Transverse colon (tissue), 4 donors: ENCODE measurements around the gene PRIMPOL. TPM values are rescaled to one million over a fixed set of nuclear protein-coding genes. Genes with fewer than 3 reads are reported as not detected.

Source experiments
- DNase-seq: peaks from one replicate; pipeline ENCODE4 v3.0.0-alpha.2; 2019
- H3K27ac ChIP-seq, 4 donors: fragments of 200-600 bp; sonication (generic); 2 replicates each; pipeline ENCODE4 v1.5.1; 2016 to 2018; ENCODE audit warnings: inconsistent platforms in 4 of 4
- H3K27me3 ChIP-seq: fragments of 200-600 bp; sonication (generic); 2 replicates; pipeline ENCODE4 v1.5.1; 2017; ENCODE audit warnings: inconsistent platforms
- H3K36me3 ChIP-seq, 4 donors: fragments of 200-600 bp; sonication (generic); 2 replicates each; pipeline ENCODE4 v1.5.1; 2017 to 2019; ENCODE audit warnings: inconsistent platforms in 4 of 4
- H3K4me1 ChIP-seq, 4 donors: fragments of 200-600 bp; sonication (generic); 2 replicates each; pipeline ENCODE4 v1.5.1; 2017 to 2020; ENCODE audit warnings: inconsistent platforms in 4 of 4
- H3K4me3 ChIP-seq, 4 donors: fragments of 200-600 bp; sonication (generic); 1 replicate in 1 of 4; 2 replicates in 3 of 4; pipeline versions ENCODE4 v1.5.1 to v1.6.1; 2017 to 2019; ENCODE audit warnings: inconsistent platforms in 4 of 4
- H3K9me3 ChIP-seq, 2 donors: fragments of 200-600 bp; sonication (generic); 2 replicates each; pipeline ENCODE4 v1.5.1; 2017 to 2019; ENCODE audit warnings: inconsistent platforms in 2 of 2
- EP300 ChIP-seq: sonication (generic); formaldehyde crosslinking; IDR thresholded peaks from one replicate; pipeline ENCODE4 v1.6.1; 2017; ENCODE audit warnings: antibody characterized with exemption, low read depth
- POLR2A ChIP-seq: fragments of 450-650 bp; IDR thresholded peaks from one replicate; pipeline ENCODE4 v1.6.1; 2016; ENCODE audit warnings: antibody characterized with exemption, mild to moderate bottlenecking, moderate library complexity
- POLR2AphosphoS5 ChIP-seq, 3 donors: sonication (generic); formaldehyde crosslinking; IDR thresholded peaks; one replicate each; pipeline ENCODE4 v1.6.1; 2016; ENCODE audit warnings: antibody characterized with exemption in 3 of 3
- WGBS, 2 donors: methylation state at CpG; one replicate each; pipeline ENCODE4 v1.1.5; 2018; ENCODE audit warnings: low coverage in 1 of 2; 5-methylcytosine and 5-hydroxymethylcytosine counted together
- in situ Hi-C, 4 donors: fragments of 200-750 bp; cut with MboI; loops; one replicate each; pipeline versions ENCODE4 v1.15.0 to v1.15.1; 2017; ENCODE audit warnings: low sequenced_read_pairs in 3 of 4, low pct_ligation_motif_present in 1 of 4, low pct_unique_long_range_greater_than_20kb in 1 of 4
- intact Hi-C: fragments of 100-400 bp; cut with DNase I; formaldehyde crosslinking; loops from one replicate; pipeline ENCODE4 v1.15.1; 2023; ENCODE audit warnings: low total_unique reads
- total RNA-seq, 4 donors: library from RNA; depleted of rRNA; stranded (reverse); fragments of >200 nt; gene quantifications; one replicate each; pipeline ENCODE4 v1.1.0, GENCODE V29; 2016
- TF ChIP-seq, protein P1 (sequence below), 5 experiments: fragments of 200-600 bp in 3 of 5; fragments of 450-650 bp in 2 of 5; sonication (generic) in 3 of 5; IDR thresholded peaks; 1 replicate in 2 of 5; 2 replicates in 3 of 5; pipeline ENCODE4 v1.5.1; 2016 to 2017; ENCODE audit warnings: antibody characterized with exemption in 5 of 5, inconsistent platforms in 3 of 5, mild to moderate bottlenecking in 2 of 5, moderate library complexity in 1 of 5

Gene PRIMPOL
- total RNA-seq, 4 donors from 2014 or later, result 19.7 to 28.1 (median 24.6) TPM; not detected in 1

GRCh38 chr4:184743650-184744049 lies 94.1 kb downstream of the PRIMPOL start:
- Histone ChIP-seq H3K4me1 (peaks cover 15 to 31% (median 22%) of the 10 kb centered on the region in 4 donors), H3K9me3 (no peaks in the 10 kb centered on the region), H3K27ac (no peak overlapping the region), H3K27me3 (no peaks in the 10 kb centered on the region), H3K4me3 (no peak overlapping the region), H3K36me3 (no peaks in the 10 kb centered on the region)
- DNase-seq, result no peak
- 93 to 100% methylated on average over 4 of the region's 4 CpGs for WGBS, 2 donors
- intact Hi-C loops, result loop anchor here (10.0 kb wide), 1 partner anchor 391 kb away; no protein-coding TSS in a partner anchor
- TF ChIP-seq, protein P1, sequence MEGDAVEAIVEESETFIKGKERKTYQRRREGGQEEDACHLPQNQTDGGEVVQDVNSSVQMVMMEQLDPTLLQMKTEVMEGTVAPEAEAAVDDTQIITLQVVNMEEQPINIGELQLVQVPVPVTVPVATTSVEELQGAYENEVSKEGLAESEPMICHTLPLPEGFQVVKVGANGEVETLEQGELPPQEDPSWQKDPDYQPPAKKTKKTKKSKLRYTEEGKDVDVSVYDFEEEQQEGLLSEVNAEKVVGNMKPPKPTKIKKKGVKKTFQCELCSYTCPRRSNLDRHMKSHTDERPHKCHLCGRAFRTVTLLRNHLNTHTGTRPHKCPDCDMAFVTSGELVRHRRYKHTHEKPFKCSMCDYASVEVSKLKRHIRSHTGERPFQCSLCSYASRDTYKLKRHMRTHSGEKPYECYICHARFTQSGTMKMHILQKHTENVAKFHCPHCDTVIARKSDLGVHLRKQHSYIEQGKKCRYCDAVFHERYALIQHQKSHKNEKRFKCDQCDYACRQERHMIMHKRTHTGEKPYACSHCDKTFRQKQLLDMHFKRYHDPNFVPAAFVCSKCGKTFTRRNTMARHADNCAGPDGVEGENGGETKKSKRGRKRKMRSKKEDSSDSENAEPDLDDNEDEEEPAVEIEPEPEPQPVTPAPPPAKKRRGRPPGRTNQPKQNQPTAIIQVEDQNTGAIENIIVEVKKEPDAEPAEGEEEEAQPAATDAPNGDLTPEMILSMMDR (IDR thresholded peaks at IDR 0.05), result no peak
- TF ChIP-seq EP300, result no peak
- TF ChIP-seq POLR2A, result no peak
- no peak for TF ChIP-seq POLR2AphosphoS5 (IDR thresholded peaks at IDR 0.05)
- in situ Hi-C loops, result loop anchor here in 2 of 4 donors (10.0 to 25.0 kb wide), 2 partner anchors 244 to 261 kb away; no protein-coding TSS in a partner anchor

DNA sequence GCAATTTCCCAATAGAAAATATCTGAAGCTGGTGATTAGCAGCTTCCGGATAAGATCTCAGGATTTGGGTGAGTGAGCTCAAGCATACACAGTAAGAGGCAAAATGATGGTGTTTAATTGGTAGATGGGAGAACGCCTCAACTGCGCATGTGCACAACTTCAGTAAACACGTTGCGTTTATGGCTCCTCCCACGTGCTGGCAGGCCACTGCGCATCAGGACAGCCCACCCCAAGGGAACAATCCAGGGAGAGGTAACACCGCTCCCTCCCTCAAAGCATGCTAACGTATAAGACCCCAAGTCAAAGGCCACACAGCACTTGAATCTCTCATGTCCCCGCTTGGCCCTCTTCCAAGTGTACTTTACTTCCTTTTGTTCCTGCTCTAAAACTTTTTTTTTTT lies 94.7 kb downstream of the PRIMPOL start:
- Histone ChIP-seq H3K4me3 (no peak overlapping the region), H3K27me3 (no peaks in the 10 kb centered on the region), H3K4me1 (peaks cover 15 to 35% (median 22%) of the 10 kb centered on the region in 4 donors), H3K27ac (no peak overlapping the region), H3K36me3 (no peaks in the 10 kb centered on the region), H3K9me3 (no peaks in the 10 kb centered on the region)
- intact Hi-C loops, result loop anchor here (10.0 kb wide), 1 partner anchor 391 kb away; no protein-coding TSS in a partner anchor
- no peak for TF ChIP-seq POLR2AphosphoS5 (IDR thresholded peaks at IDR 0.05)
- TF ChIP-seq EP300, result no peak
- TF ChIP-seq, protein P1 (IDR thresholded peaks at IDR 0.05), result no peak
- TF ChIP-seq POLR2A, result no peak
- 88 to 100% methylated on average over 1 to 10 of the region's 10 CpGs for WGBS, 2 donors
- DNase-seq, result no peak
- in situ Hi-C loops, result loop anchor here in 2 of 4 donors (10.0 to 25.0 kb wide), 2 partner anchors 243 to 261 kb away; no protein-coding TSS in a partner anchor

Other genes starting within 250 kb of the PRIMPOL start
- 10 to 100 TPM; 15.3 to 85.3 (median 42.5) TPM for gene IRF2, start 175.2 kb upstream of the PRIMPOL start, total RNA-seq
- 100 to 1,000 TPM in 1 of 4 donors, 10 to 100 TPM in 2, 1 to 10 TPM in 1; 6.2 to 147 (median 35.1) TPM for gene CASP3, start 291 bp upstream of the PRIMPOL start, total RNA-seq
- gene CENPU, start 84.4 kb downstream of the PRIMPOL start, total RNA-seq, result 1 to 10 TPM; 1.5 to 5.6 (median 4.1) TPM
- 10 to 100 TPM; 20.6 to 50.0 (median 40.0) TPM for gene ACSL1, start 176.2 kb downstream of the PRIMPOL start, total RNA-seq